ENCODE data around the gene WWTR1. TPM values are rescaled to one million over a fixed set of nuclear protein-coding genes. Genes with fewer than 3 reads are reported as not detected.

WWTR1 gene
- total RNA-seq, 4 donors from 2014 or later = 11.3 to 30.7 (median 17.6) TPM

DNA sequence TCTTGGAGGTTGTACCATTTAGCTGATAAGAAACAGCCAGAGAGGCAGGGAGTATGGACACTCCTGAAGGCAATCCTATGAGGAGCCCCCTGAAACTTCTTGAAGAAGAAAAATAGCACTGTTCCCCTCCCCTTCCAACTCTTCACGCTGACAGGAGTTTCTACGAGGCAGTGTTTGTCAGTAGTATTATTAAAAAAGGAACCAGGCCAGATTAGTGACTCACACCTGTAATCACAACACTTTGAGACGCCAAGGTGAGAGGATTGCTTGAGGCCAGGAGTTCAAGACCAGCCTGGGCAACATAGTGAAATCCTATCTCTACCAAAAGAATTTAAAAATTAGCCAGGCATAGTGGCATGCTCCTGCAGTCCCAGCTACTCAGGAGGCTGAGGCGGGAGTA is 38.7 kb downstream of the WWTR1 start:
- Histone ChIP-seq H3K27me3 (no peaks in the 10 kb centered on the region), H3K27ac (peak overlapping the region in 2 of 4 donors; percentile 3 to 39), H3K9me3 (no peaks in the 10 kb centered on the region), H3K36me3 (no peaks in the 10 kb centered on the region), H3K4me3 (no peak overlapping the region), H3K4me1 (peaks cover 14 to 31% of the 10 kb centered on the region in 2 donors)
- ATAC-seq (no peak), DNase-seq (no peak)
- intact Hi-C loops (cut with DNase I; ENCODE audit: low total_unique reads) = loop anchor here (5.0 kb wide), 1 partner anchor 38 kb away; the partner anchor contains the start of gene WWTR1
- TF ChIP-seq, protein P1, sequence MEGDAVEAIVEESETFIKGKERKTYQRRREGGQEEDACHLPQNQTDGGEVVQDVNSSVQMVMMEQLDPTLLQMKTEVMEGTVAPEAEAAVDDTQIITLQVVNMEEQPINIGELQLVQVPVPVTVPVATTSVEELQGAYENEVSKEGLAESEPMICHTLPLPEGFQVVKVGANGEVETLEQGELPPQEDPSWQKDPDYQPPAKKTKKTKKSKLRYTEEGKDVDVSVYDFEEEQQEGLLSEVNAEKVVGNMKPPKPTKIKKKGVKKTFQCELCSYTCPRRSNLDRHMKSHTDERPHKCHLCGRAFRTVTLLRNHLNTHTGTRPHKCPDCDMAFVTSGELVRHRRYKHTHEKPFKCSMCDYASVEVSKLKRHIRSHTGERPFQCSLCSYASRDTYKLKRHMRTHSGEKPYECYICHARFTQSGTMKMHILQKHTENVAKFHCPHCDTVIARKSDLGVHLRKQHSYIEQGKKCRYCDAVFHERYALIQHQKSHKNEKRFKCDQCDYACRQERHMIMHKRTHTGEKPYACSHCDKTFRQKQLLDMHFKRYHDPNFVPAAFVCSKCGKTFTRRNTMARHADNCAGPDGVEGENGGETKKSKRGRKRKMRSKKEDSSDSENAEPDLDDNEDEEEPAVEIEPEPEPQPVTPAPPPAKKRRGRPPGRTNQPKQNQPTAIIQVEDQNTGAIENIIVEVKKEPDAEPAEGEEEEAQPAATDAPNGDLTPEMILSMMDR (IDR thresholded peaks at IDR 0.05 in 4 of 5, conservative IDR thresholded peaks at IDR 0.05 in 1 of 5) = no peak
- no peak for TF ChIP-seq POLR2A (IDR thresholded peaks at IDR 0.05)
- in situ Hi-C loops (cut with MboI; ENCODE audit: low sequenced_read_pairs in 4 of 4) = no loop called here

DNA sequence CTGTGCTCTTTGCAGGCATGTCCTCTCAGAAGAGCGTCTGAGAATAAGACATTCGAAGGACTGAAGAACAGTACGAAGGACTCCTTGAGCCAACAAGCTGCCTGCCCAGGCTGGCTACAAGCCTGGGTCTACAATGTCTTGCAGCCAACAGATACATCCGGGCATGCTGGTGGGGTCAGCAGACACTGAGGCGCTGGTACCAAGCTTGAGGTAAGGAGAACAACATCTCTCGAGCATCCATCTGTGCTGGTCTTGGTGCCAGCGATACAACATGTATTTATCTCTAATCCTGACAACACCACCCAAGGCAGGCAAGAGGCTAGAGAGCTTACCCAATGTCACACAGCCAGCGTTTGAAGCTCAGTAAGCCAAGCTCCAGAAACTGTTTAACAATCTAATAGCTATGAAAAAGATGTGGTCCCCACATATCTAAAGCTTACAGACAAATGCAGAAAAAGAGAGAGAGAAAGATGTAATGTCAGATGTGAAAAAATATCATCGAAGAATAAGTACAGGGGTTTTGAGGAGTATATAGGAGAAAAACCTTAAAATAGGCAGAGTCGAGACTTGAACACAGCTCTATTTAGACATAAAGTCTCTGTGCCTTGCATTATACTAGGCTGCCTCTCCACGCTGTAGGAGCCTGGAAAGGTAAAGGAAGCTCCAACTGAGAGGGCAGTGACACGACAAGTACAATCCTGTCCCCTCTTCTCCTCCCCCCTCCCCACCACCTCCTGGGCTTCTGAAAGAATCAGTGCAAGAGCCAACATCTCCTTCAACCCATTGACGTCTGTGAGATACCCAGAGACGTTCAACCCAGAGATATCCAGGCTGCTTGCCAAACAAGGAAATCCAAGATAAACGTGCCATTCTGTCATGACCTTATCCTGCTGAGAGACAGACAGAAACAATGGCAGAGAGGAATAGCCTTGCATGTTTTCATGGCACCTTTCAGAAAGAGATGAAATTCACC is 39.4 kb downstream of the WWTR1 start:
- Histone ChIP-seq H3K4me1 (peaks cover 14 to 34% of the 10 kb centered on the region in 2 donors), H3K36me3 (no peaks in the 10 kb centered on the region), H3K4me3 (no peak overlapping the region), H3K27me3 (no peaks in the 10 kb centered on the region), H3K9me3 (no peaks in the 10 kb centered on the region), H3K27ac (peak overlapping the region in 3 of 4 donors; percentile 3 to 39 (median 28))
- TF ChIP-seq, protein P1 (IDR thresholded peaks at IDR 0.05 in 4 of 5, conservative IDR thresholded peaks at IDR 0.05 in 1 of 5) = no peak
- TF ChIP-seq POLR2A (IDR thresholded peaks at IDR 0.05) = no peak
- intact Hi-C loops (cut with DNase I; ENCODE audit: low total_unique reads) = loop anchor here (5.0 kb wide), 1 partner anchor 39 kb away; the partner anchor contains the start of gene WWTR1
- in situ Hi-C loops (cut with MboI; ENCODE audit: low sequenced_read_pairs in 4 of 4) = no loop called here
- ATAC-seq (no peak), DNase-seq (no peak)

DNA sequence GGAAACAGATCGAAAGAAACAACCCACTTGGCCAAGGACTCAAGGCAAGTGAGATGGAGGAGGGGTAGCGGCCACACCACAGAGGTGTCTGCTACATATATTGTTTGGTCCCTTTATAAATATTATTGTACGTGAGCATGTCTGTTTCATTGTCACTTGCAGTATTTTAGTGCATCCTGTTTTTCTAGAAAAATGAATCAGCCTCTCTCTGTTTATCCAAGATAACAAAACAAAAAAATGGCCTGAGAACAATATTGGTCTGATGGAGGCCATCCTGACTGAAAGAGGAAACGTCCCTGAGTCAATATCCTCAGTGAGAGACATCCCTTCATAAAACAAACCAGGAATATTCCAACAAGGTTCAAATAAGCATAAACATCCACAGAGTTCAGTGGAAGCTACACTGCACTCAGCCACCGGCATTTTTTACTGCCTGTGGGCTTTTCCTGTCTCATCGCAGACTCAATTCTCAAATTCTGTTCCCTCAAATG is 42.0 kb downstream of the WWTR1 start:
- in situ Hi-C loops (cut with MboI; ENCODE audit: low sequenced_read_pairs in 4 of 4) (no loop called here), intact Hi-C loops (cut with DNase I; ENCODE audit: low total_unique reads) (loop anchor here (5.0 kb wide), 1 partner anchor 42 kb away; the partner anchor contains the start of gene WWTR1)
- Histone ChIP-seq H3K27me3 (no peaks in the 10 kb centered on the region), H3K4me3 (no peak overlapping the region), H3K36me3 (no peaks in the 10 kb centered on the region), H3K9me3 (no peaks in the 10 kb centered on the region), H3K27ac (peak overlapping the region; percentile 16 to 72 (median 67)), H3K4me1 (peaks cover 16 to 38% of the 10 kb centered on the region in 2 donors)
- no peak for DNase-seq
- TF ChIP-seq, protein P1 (IDR thresholded peaks at IDR 0.05 in 4 of 5, conservative IDR thresholded peaks at IDR 0.05 in 1 of 5) = no peak
- TF ChIP-seq POLR2A (IDR thresholded peaks at IDR 0.05) = peak in 1 of 2 donors; percentile 24
- ATAC-seq = peak; percentile 52 to 61

DNA sequence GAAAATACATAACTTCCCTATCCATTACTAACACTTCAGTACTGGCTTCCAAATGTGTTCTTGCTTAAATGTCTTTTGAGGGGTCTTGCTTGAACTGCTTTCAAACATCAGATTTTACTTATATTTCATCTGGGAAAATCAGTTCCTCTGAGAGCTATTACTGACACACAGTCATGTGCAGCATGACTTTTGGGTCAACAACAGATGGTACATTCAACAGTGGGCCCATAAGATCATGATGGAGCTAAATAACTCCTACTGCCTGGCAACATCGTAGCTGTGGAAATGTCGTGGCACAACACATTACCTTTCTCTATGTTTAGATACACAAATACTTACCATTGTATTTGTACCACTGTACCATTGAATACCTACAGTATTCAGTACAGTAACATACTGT is 43.8 kb downstream of the WWTR1 start:
- intact Hi-C loops (cut with DNase I; ENCODE audit: low total_unique reads) = no loop called here
- H3K27ac ChIP-seq = no peak overlapping the region

More for the DNA sequence above, 43.8 kb downstream of the WWTR1 start:
- ATAC-seq = no peak
- H3K4me1 ChIP-seq = peaks cover 21 to 45% of the 10 kb centered on the region in 2 donors
- no peaks in the 10 kb centered on the region for H3K9me3 ChIP-seq
- in situ Hi-C loops (cut with MboI; ENCODE audit: low sequenced_read_pairs in 4 of 4) = no loop called here
- no peak overlapping the region for H3K4me3 ChIP-seq
- no peaks in the 10 kb centered on the region for H3K27me3 ChIP-seq
- DNase-seq = no peak
- H3K36me3 ChIP-seq = no peaks in the 10 kb centered on the region
- TF ChIP-seq POLR2A (IDR thresholded peaks at IDR 0.05) = no peak
- TF ChIP-seq, protein P1 (IDR thresholded peaks at IDR 0.05 in 4 of 5, conservative IDR thresholded peaks at IDR 0.05 in 1 of 5) = no peak
